ENCODE measurements around the gene MICU1.
A peak's percentile ranks its signal among the peaks of the same experiment; 100 is the strongest.
"Not testable (repeated sequence)": the region's sequence is repeated elsewhere in the genome, so short reads cannot be mapped to it uniquely, and the experiment has no call there.

MICU1 gene

DNA sequence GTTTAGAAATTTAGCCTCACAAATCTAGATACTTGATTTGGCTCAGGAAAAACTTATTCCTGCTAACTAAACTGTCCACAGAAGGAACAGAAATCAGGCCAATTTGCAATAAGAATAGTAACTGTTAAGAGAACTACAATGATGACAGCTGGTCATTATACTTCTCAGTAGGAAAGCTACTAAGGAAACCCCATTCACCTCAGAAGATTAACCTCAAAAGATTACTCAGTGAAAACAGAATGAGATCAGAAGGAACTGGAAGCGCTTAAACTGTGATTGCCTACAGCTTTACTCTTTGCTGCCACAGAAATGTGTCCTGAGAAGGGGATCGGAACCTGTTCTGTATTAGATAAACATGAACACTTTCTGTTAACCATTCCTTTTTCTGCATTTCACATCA, 246.8 kb downstream of the MICU1 start:
- no peak for DNase-seq

DNA sequence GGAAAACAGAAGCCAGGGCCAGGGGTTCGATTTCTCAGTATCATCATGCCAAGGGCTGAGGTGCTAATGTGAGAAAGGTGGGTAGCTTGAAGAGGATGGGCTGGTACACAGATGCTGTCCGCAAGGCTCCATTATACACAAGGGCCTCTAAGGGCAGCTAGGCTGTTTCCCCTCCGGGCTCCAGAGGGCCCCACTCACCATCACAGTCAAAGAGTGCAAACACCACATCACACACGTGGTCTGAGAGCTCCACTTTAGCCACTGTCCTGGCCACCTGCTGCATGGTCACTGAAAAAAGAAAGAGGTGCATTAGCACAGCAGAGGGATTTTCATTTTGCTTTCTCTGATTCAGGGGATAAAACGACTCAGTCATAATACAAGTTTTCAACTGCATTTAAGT, 250.3 kb downstream of the MICU1 start:
- no peak for DNase-seq

GRCh38 chr10:72375173-72375572, 250.7 kb downstream of the MICU1 start:
- no peak for DNase-seq

GRCh38 chr10:72370201-72370722, 255.6 kb downstream of the MICU1 start:
- peak; percentile 13 for DNase-seq

GRCh38 chr10:72367301-72367960, 258.4 kb downstream of the MICU1 start:
- no peak for DNase-seq

- no peak for DNase-seq
Observed at GRCh38 chr10:72365106-72365895, 260.6 kb downstream of the MICU1 start.

DNA sequence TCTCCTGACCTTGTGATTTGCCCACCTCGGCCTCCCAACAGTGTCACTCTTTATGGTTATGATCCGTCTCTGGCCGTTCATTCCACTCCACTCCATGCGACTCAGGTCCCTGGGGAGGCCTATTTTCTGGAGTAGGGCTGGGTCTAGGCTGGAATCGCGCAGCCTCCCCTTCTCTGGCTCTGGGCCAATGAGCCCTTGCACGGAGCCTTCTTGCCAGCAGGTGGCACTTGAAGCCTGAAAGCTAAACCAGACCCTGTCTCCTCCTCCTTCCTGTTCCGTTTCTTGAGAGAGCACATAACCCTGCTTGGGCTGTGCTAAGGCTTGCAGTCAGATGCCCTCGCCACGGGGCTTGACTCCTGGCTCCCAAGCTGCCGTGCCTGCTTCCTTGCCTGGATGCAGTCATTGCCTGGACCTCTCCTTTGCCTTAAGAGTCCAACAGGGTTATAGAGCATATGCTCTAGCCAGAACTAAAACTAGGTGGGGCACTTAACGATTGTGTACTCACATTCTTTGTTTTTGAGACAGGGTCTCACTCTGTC, 261.6 kb downstream of the MICU1 start:
- peak; percentile 88 for DNase-seq

GRCh38 chr10:72356987-72357386, 268.9 kb downstream of the MICU1 start:
- no peak for DNase-seq

DNA sequence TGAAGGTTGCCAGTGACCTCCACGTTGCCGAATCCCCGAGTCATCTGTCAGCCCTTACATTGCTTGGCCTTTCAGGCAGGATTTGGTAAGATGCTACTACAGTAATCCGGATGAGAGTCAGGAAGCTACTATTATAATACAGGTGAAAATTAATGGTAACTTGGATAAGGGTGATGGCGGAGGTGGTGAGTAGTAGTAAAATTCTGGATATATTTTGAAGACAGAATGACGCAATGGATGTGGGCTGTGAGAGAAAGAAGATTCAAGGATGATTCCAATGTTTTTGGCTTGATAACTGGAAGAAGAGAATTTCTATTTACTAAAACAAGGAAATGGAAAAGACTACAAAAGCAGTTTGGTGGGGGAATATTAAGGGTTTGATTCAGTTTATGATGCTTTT, 269.8 kb downstream of the MICU1 start:
- no peak for DNase-seq

- no peak for DNase-seq
Observed at GRCh38 chr10:72355214-72355555, 270.7 kb downstream of the MICU1 start.

GRCh38 chr10:72354356-72355213, 271.3 kb downstream of the MICU1 start, which contains the start of gene DNAJB12:
Gene DNAJB12, minus strand, starts transcription at chr10:72354919. Its CDS starts 22 bp downstream, at chr10:72354897.
- DNase-seq = peak; percentile 91

- no peak for DNase-seq
Observed at GRCh38 chr10:72353965-72354355, 271.9 kb downstream of the MICU1 start.

DNA sequence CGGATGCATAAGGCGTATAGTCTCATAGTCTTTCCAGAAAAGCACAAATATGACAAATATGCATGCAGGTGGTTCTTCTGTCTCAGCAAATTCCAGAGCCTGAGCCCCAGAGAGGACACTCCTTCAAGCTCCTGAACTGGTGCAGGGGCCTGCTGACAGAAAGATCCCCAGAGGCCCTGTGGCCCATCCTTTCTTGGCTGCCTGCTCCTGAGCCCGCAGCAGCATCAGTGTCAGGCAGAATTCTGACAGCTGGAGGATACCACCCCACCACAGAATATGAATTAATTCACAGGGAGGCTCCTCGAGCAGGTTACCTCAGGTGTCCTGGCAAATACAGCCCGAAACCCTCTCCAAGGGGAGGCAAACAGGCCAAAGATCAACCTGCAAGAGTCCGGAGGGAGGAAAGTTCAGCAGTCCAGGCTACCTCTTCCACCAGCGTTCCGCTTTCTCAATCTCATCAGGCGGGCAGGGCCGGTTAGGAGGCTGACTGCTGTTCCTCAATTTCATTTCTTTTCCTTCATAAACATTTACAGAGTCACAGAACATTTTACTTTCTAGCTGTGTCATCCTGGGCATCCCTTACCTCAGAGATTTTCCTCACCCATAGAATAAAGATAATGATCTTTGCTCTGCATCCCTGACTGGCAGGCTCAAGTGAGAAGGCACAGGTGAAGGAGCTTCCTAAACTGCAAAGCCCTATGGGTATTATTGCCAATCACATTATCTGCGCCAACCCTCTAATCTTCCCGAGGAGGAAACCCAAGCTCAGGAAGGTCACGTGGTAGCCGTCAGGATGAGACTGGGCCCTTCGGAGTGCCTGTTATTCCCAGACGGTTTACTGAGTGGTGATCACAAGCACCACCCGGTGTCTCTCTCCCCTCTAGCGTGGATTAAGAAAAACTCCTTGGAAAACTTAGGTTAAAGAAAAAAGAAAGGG, 272.6 kb downstream of the MICU1 start:
- no peak for DNase-seq

- no peak for DNase-seq
Observed at GRCh38 chr10:72351479-72351878, 274.4 kb downstream of the MICU1 start.

DNA sequence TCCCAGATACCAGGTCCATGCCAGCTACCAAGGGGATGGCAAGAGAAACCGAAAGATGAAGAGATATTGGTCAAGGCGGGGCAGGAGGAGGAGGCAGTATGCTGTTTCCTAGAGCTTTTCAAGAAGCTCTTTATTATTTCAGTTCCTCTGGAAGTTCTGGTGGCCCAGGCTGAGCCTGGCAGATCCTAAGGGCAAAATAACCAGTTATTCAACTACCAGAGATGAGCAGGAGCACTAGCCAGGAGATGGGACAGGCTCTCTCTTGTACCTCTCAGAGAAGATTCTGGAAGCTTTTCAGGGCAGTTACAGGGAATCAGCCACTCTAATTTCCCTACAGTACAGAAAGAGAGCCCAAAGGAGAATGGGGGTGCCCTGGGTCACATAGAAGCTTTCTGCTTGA, 276.4 kb downstream of the MICU1 start:
- DNase-seq = no peak

DNA sequence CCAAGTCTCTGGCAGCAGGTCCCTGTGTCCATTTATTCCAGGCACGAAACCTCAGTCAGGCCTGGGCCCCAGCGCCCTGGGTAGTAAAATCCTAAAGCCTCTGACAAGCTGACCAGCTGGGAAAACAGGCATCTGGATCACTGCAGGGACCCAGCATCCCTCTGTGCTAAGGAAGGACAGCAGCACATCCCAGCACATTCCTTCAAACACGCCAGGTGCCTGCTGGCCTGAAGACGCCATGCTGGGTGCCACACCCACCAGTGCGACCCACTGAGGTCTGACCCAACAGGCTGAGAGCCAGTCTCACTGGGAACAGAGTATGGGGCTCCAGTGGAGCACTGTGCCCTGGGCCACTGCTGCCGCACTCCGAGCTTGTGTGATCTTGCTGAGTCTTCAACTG, 277.6 kb downstream of the MICU1 start:
- no peak for DNase-seq

DNA sequence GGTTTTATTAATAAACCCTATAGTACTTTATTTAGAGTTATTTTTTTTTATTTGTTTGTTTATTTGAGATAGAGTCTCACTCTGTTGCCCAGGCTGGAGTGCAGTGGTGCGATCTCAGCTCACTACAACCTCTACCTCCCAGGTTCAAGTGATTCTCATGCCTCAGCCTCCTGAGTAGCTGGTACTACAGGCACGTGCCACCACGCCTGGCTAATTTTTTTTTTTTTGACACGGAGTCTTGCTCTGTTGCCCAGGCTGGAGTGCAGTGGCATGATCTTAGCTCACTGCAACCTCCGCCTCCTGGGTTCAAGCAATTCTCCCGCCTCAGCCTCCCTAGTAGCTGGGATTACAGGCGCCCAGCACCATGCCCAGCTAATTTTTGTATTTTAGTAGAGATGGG, 279.8 kb downstream of the MICU1 start:
- not testable (repeated sequence) for DNase-seq

GRCh38 chr10:72344932-72345331, 280.9 kb downstream of the MICU1 start:
- no peak for DNase-seq

GRCh38 chr10:72342911-72343310, 283.0 kb downstream of the MICU1 start:
- no peak for DNase-seq

DNA sequence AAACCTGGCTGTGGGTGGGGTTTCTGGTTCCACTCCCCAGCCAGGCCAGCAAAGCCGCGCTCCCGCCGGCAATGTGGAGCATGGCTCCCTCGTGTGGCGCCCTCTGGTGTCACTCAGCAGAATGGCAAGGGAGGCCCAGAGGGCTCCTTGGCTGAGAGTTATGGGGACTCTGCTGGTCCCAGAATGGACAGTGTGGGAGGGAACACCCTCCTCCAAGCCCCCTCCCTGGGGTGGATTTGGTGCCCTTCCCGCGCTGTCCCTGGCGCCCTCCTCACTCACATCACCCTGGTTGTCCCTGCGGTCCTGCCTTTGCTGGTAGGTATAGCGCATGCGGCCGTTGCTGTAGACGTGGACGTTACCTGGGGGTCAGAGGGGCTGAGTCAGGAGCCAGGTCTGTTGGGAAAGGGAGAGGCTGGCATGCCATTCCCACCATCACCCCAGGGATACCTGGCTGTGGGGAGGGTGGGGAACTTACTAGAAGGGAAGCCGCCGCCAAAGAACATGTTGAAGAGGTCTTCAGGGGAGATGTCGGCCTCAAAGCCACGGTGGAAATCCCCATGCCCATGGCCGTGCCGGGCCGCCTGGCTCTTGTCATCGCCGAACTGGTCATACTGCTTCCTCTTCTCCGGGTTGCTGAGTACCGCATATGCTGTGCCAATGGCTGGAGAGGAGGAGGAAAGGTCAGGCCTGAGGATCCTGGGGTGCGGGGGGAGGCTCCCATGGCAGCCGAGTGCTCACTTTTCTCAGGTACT, 285.2 kb downstream of the MICU1 start:
- DNase-seq = peak; percentile 81

DNA sequence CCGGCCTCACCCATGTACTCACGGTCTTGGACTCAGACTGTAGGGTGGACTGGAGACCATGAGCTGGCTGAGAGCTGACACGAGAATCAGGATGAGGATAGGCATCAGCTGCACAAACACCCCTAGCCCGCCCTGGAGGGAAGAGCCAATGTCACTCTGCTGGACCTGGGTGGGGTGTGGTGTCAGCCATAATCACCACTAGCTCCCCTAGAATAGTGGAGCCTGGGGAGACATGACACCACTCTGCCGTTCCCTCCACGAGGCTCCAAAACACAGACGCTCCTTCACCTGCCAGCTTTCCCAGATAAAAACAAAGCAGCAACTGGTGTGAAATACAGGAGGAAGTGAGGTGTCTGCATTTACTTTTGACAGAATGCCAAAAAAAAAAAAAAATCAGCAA, 287.7 kb downstream of the MICU1 start:
- no peak for DNase-seq
